ENCODE measurements around the gene SLC39A11. TPM values are rescaled to one million over a fixed set of nuclear protein-coding genes. Genes with fewer than 3 reads are reported as not detected.

The SLC39A11 gene
- polyA plus RNA-seq, 3 donors: 16.6 to 27.9 (median 26.6) TPM

- peak overlapping the region in 1 of 7 donors; percentile 69 for H3K27ac Mint-ChIP-seq
- Histone ChIP-seq H3K4me1 (ENCODE audit: control insufficient read depth in 1 of 2, insufficient read depth in 2 of 2, low read length in 2 of 2) (no peaks in the 10 kb centered on the region), H3K9me3 (replicated peaks in 1 of 2; ENCODE audit: control insufficient read depth in 1 of 2, insufficient read depth in 1 of 2, low read length in 2 of 2) (no peaks in the 10 kb centered on the region), H3K79me2 (ENCODE audit: insufficient read depth, low read length) (no peaks in the 10 kb centered on the region), H3K27ac (ENCODE audit: low read depth in 1 of 2, low read length in 2 of 2) (no peak overlapping the region), H3K4me3 (replicated peaks in 1 of 3; ENCODE audit: low read depth in 2 of 3, low read length in 3 of 3) (no peak overlapping the region), H3K36me3 (replicated peaks in 1 of 2; ENCODE audit: control insufficient read depth in 1 of 2, insufficient read depth in 2 of 2, low read length in 2 of 2) (peaks cover 0 to 29% of the 10 kb centered on the region in 2 donors), H3K4me2 (replicated peaks; ENCODE audit: extremely low read depth, low read length, poor library complexity, severe bottlenecking) (no peak overlapping the region), H4K20me1 (ENCODE audit: insufficient read depth, low read length) (no peaks in the 10 kb centered on the region), H2AFZ (ENCODE audit: insufficient read depth, low read depth, low read length, poor library complexity, severe bottlenecking) (no peak overlapping the region), H3K27me3 (ENCODE audit: control insufficient read depth in 2 of 2, insufficient read depth in 2 of 2, low read length in 2 of 2) (no peaks in the 10 kb centered on the region), H3K9ac (ENCODE audit: insufficient read depth, low read length, poor library complexity, severe bottlenecking) (no peak overlapping the region)
- peaks cover 0 to 5% (median 2%) of the 10 kb centered on the region in 7 donors for H3K9me3 Mint-ChIP-seq
- DNase-seq: no peak
- 97% methylated on average over 4 of the region's 6 CpGs for WGBS (ENCODE audit: insufficient coverage)
- H3K27me3 Mint-ChIP-seq (ENCODE audit: low read depth in 3 of 3): peaks cover 0 to 1% (median 0%) of the 10 kb centered on the region in 3 donors
- H3K36me3 Mint-ChIP-seq: peaks cover 37 to 43% of the 10 kb centered on the region in 2 donors
- TF ChIP-seq CTCF (IDR thresholded peaks at IDR 0.05): no peak
- no peak overlapping the region for H3K4me3 Mint-ChIP-seq
- intact Hi-C loops (cut with micrococcal nuclease): no loop called here
- no peaks in the 10 kb centered on the region for H3K4me1 Mint-ChIP-seq
Measured at GRCh38 chr17:72870367-72870985, 222.0 kb downstream of the SLC39A11 start.

- H3K4me2 ChIP-seq (replicated peaks; ENCODE audit: extremely low read depth, low read length, poor library complexity, severe bottlenecking): no peak overlapping the region
- peaks cover 1% of the 10 kb centered on the region for H4K20me1 ChIP-seq (ENCODE audit: insufficient read depth, low read length)
- peaks cover 5% of the 10 kb centered on the region for H3K79me2 ChIP-seq (ENCODE audit: insufficient read depth, low read length)
- no peaks in the 10 kb centered on the region for H3K9me3 ChIP-seq (replicated peaks in 1 of 2; ENCODE audit: control insufficient read depth in 1 of 2, insufficient read depth in 1 of 2, low read length in 2 of 2)
- peaks cover 0 to 3% (median 2%) of the 10 kb centered on the region in 7 donors for H3K9me3 Mint-ChIP-seq
- no peaks in the 10 kb centered on the region for H3K4me1 Mint-ChIP-seq
- DNase-seq: no peak
- no peak for TF ChIP-seq CTCF (IDR thresholded peaks at IDR 0.05)
- H2AFZ ChIP-seq (ENCODE audit: insufficient read depth, low read depth, low read length, poor library complexity, severe bottlenecking): no peak overlapping the region
- H3K9ac ChIP-seq (ENCODE audit: insufficient read depth, low read length, poor library complexity, severe bottlenecking): no peak overlapping the region
- H3K4me3 ChIP-seq (replicated peaks in 1 of 3; ENCODE audit: low read depth in 2 of 3, low read length in 3 of 3): no peak overlapping the region
- H3K36me3 ChIP-seq (replicated peaks in 1 of 2; ENCODE audit: control insufficient read depth in 1 of 2, insufficient read depth in 2 of 2, low read length in 2 of 2): peaks cover 0 to 21% of the 10 kb centered on the region in 2 donors
- no peak overlapping the region for H3K4me3 Mint-ChIP-seq
- H3K4me1 ChIP-seq (ENCODE audit: control insufficient read depth in 1 of 2, insufficient read depth in 2 of 2, low read length in 2 of 2): no peaks in the 10 kb centered on the region
- no peak overlapping the region for H3K27ac Mint-ChIP-seq
- no peak overlapping the region for H3K27ac ChIP-seq (ENCODE audit: low read depth in 1 of 2, low read length in 2 of 2)
- no peaks in the 10 kb centered on the region for H3K27me3 ChIP-seq (ENCODE audit: control insufficient read depth in 2 of 2, insufficient read depth in 2 of 2, low read length in 2 of 2)
- intact Hi-C loops (cut with micrococcal nuclease): no loop called here
- peaks cover 0 to 1% (median 0%) of the 10 kb centered on the region in 3 donors for H3K27me3 Mint-ChIP-seq (ENCODE audit: low read depth in 3 of 3)
- H3K36me3 Mint-ChIP-seq: peaks cover 34 to 42% of the 10 kb centered on the region in 2 donors
- 100% methylated on average over 4 of the region's 7 CpGs for WGBS (ENCODE audit: insufficient coverage)
Measured at GRCh38 chr17:72869630-72870029, 222.9 kb downstream of the SLC39A11 start.
